OCI-LY1 (cell line): ENCODE measurements around the gene NASP.

ENCODE experiments used
- CTCF ChIP-seq: fragments of 200-600 bp; sonication (generic), shearing (Covaris generic); IDR thresholded peaks from 2 replicates; pipeline ENCODE4 v1.5.1; 2017; ENCODE audit warnings: mild to moderate bottlenecking, antibody characterized with exemption, low read length, moderate library complexity, mixed read lengths
- EZH2 ChIP-seq: fragments of 200-600 bp; sonication (generic), shearing (Covaris generic); IDR thresholded peaks from 2 replicates; pipeline ENCODE4 v1.8.0; 2017; ENCODE audit warnings: borderline replicate concordance, mixed run types, mild to moderate bottlenecking, antibody characterized with exemption, low read length, moderate library complexity, mixed read lengths

- TF ChIP-seq CTCF (no peak), EZH2 (no peak)
Measured at GRCh38 chr1:45535988-45536766, 47.7 kb upstream of the NASP start.
